Colon (tissue), 2 donors: ENCODE measurements around the gene AGAP5.

Experiments used
- FAIRE-seq: peaks from 2 replicates; lab custom pipeline; 2012; peaks lifted over from hg19 to GRCh38; lab: Jason Lieb, UNC
- donor health status: control.
- donor health status: control.

AGAP5 gene

GRCh38 chr10:73653701-73654100, 44.2 kb downstream of the AGAP5 start:
- no peak for FAIRE-seq

- FAIRE-seq = no peak
These were observed 44.7 kb downstream of the AGAP5 start for GRCh38 chr10:73653195-73653594.

GRCh38 chr10:73650537-73651331, 47.2 kb downstream of the AGAP5 start:
- no peak for FAIRE-seq

GRCh38 chr10:73649876-73650536, 47.9 kb downstream of the AGAP5 start:
- FAIRE-seq = no peak

GRCh38 chr10:73648975-73649829, 48.7 kb downstream of the AGAP5 start:
- no peak for FAIRE-seq

GRCh38 chr10:73647875-73648651, 49.8 kb downstream of the AGAP5 start:
- no peak for FAIRE-seq

- no peak for FAIRE-seq
These were observed 50.6 kb downstream of the AGAP5 start for GRCh38 chr10:73647211-73647874.

- no peak for FAIRE-seq
These were observed 51.3 kb downstream of the AGAP5 start for GRCh38 chr10:73646598-73647041.

- FAIRE-seq = no peak
These were observed 52.7 kb downstream of the AGAP5 start for GRCh38 chr10:73645251-73645650.

GRCh38 chr10:73644767-73645166, 53.1 kb downstream of the AGAP5 start:
- FAIRE-seq = no peak

- FAIRE-seq = no peak
These were observed 53.7 kb downstream of the AGAP5 start for GRCh38 chr10:73644015-73644743.

- FAIRE-seq = no peak
These were observed 54.5 kb downstream of the AGAP5 start for GRCh38 chr10:73643362-73643761.

GRCh38 chr10:73641328-73642060, 56.4 kb downstream of the AGAP5 start, which contains the start of gene MYOZ1:
Gene MYOZ1, minus strand, starts transcription at chr10:73641474. Its CDS starts 1,457 bp downstream, at chr10:73640017.
- FAIRE-seq = no peak

GRCh38 chr10:73639286-73639685, 58.6 kb downstream of the AGAP5 start:
- FAIRE-seq = no peak

GRCh38 chr10:73635781-73636180, 62.1 kb downstream of the AGAP5 start:
- FAIRE-seq = no peak

- FAIRE-seq = no peak
These were observed 63.5 kb downstream of the AGAP5 start for GRCh38 chr10:73634421-73634820.

- no peak for FAIRE-seq
These were observed 68.7 kb downstream of the AGAP5 start for GRCh38 chr10:73629165-73629564.

GRCh38 chr10:73628405-73628804, 69.5 kb downstream of the AGAP5 start:
- no peak for FAIRE-seq

GRCh38 chr10:73627300-73627699, 70.6 kb downstream of the AGAP5 start:
- FAIRE-seq = no peak
